Measurements from ENCODE around the gene GPR39.

- TF ChIP-seq EZH2 (optimal IDR thresholded peaks at IDR 0.05; ENCODE audit: low read depth, low read length) = no peak
- TF ChIP-seq CTCF (IDR thresholded peaks at IDR 0.05; ENCODE audit: low read length) = no peak
Observed at GRCh38 chr2:132383956-132384355, 32.6 kb upstream of the GPR39 start.
